Trophoblast cell (in vitro differentiated cells and primary cell): ENCODE measurements around the gene UBE2G1.

Source experiments
- DNase-seq, 2 donors: peaks; one replicate each; pipeline ENCODE4 v3.0.0-alpha.2; 2016
- H2AFZ ChIP-seq: 2 replicates; pipeline ENCODE4 v1.6.1; 2013; ENCODE audit warnings: low read length, moderate library complexity, mild to moderate bottlenecking; ENCODE audit not compliant: insufficient read depth, poor library complexity
- H2AK5ac ChIP-seq: 2 replicates; pipeline ENCODE4 v1.6.1; 2013; ENCODE audit warnings: mild to moderate bottlenecking, low read length
- H2BK120ac ChIP-seq: 2 replicates; pipeline ENCODE4 v1.6.1; 2013; ENCODE audit warnings: low read length, mild to moderate bottlenecking, moderate library complexity; ENCODE audit not compliant: insufficient read depth, poor library complexity
- H2BK12ac ChIP-seq: 2 replicates; pipeline ENCODE4 v1.6.1; 2013; ENCODE audit warnings: mild to moderate bottlenecking, low read length, moderate library complexity
- H2BK5ac ChIP-seq: 2 replicates; pipeline ENCODE4 v1.6.1; 2013; ENCODE audit warnings: low read length, low read depth, moderate library complexity, mild to moderate bottlenecking; ENCODE audit not compliant: poor library complexity
- H3K14ac ChIP-seq: 2 replicates; pipeline ENCODE4 v1.6.1; 2013; ENCODE audit warnings: mild to moderate bottlenecking, low read length
- H3K18ac ChIP-seq: 2 replicates; pipeline ENCODE4 v1.6.1; 2013; ENCODE audit warnings: mild to moderate bottlenecking, low read length
- H3K23ac ChIP-seq: 2 replicates; pipeline ENCODE4 v1.6.1; 2013; ENCODE audit warnings: low read length
- H3K27ac ChIP-seq: 2 replicates; pipeline ENCODE4 v1.5.1; 2013; ENCODE audit warnings: low read depth, mild to moderate bottlenecking, inconsistent platforms, low read length, moderate library complexity
- H3K27me3 ChIP-seq: 2 replicates; pipeline ENCODE4 v1.6.1; 2013; ENCODE audit warnings: inconsistent platforms, mild to moderate bottlenecking, low read length, moderate library complexity; ENCODE audit not compliant: insufficient read depth
- H3K36me3 ChIP-seq, 2 experiments: 1 replicate in 1 of 2; 2 replicates in 1 of 2; pipeline ENCODE4 v1.6.1; 2013; ENCODE audit warnings: low read length in 2 of 2, mild to moderate bottlenecking in 2 of 2, moderate library complexity in 1 of 2; ENCODE audit not compliant: insufficient read depth in 2 of 2, control insufficient read depth in 1 of 2
- H3K4ac ChIP-seq: 2 replicates; pipeline ENCODE4 v1.6.1; 2013; ENCODE audit warnings: low read depth, mild to moderate bottlenecking, low read length, moderate library complexity
- H3K4me1 ChIP-seq, 2 experiments: 1 replicate in 1 of 2; 2 replicates in 1 of 2; pipeline ENCODE4 v1.6.1; 2013; ENCODE audit warnings: low read length in 2 of 2, mild to moderate bottlenecking in 2 of 2, moderate library complexity in 1 of 2; ENCODE audit not compliant: insufficient read depth in 2 of 2, control insufficient read depth in 1 of 2
- H3K4me2 ChIP-seq: 2 replicates; pipeline ENCODE4 v1.6.1; 2013; ENCODE audit warnings: inconsistent platforms, mild to moderate bottlenecking, low read length, moderate library complexity
- H3K4me3 ChIP-seq: 2 replicates; pipeline ENCODE4 v1.5.1; 2013; ENCODE audit warnings: mild to moderate bottlenecking, low read depth, low read length, inconsistent platforms
- H3K79me1 ChIP-seq: one replicate; pipeline ENCODE4 v1.6.1; 2013; ENCODE audit warnings: low read length
- H3K79me2 ChIP-seq: 2 replicates; pipeline ENCODE4 v1.6.1; 2013; ENCODE audit warnings: low read length, mild to moderate bottlenecking; ENCODE audit not compliant: control insufficient read depth, insufficient read depth, poor library complexity
- H3K9ac ChIP-seq: 2 replicates; pipeline ENCODE4 v1.6.1; 2013; ENCODE audit warnings: mild to moderate bottlenecking, low read length
- H3K9me3 ChIP-seq: 2 replicates; pipeline ENCODE4 v1.6.1; 2013; ENCODE audit warnings: low read depth, mild to moderate bottlenecking, control low read depth, inconsistent platforms, low read length; ENCODE audit not compliant: insufficient read depth
- H4K12ac ChIP-seq: 2 replicates; pipeline ENCODE4 v1.6.1; 2013; ENCODE audit warnings: low read depth, mild to moderate bottlenecking, low read length, moderate library complexity
- H4K8ac ChIP-seq: 2 replicates; pipeline ENCODE4 v1.6.1; 2013; ENCODE audit warnings: low read depth, mild to moderate bottlenecking, low read length, moderate library complexity
- H4K91ac ChIP-seq: one replicate; pipeline ENCODE4 v1.6.1; 2013; ENCODE audit warnings: low read depth, mild to moderate bottlenecking, low read length, moderate library complexity
- WGBS: extraction: QIAGEN DNeasy Blood & Tissue Kit; methylation state at CpG from one replicate; pipeline ENCODE4 v1.1.7; 2013; ENCODE audit warnings: missing lambda C conversion rate; ENCODE audit not compliant: insufficient read length, insufficient coverage; ENCODE audit errors: extremely low coverage; 5-methylcytosine and 5-hydroxymethylcytosine counted together

UBE2G1 gene

DNA sequence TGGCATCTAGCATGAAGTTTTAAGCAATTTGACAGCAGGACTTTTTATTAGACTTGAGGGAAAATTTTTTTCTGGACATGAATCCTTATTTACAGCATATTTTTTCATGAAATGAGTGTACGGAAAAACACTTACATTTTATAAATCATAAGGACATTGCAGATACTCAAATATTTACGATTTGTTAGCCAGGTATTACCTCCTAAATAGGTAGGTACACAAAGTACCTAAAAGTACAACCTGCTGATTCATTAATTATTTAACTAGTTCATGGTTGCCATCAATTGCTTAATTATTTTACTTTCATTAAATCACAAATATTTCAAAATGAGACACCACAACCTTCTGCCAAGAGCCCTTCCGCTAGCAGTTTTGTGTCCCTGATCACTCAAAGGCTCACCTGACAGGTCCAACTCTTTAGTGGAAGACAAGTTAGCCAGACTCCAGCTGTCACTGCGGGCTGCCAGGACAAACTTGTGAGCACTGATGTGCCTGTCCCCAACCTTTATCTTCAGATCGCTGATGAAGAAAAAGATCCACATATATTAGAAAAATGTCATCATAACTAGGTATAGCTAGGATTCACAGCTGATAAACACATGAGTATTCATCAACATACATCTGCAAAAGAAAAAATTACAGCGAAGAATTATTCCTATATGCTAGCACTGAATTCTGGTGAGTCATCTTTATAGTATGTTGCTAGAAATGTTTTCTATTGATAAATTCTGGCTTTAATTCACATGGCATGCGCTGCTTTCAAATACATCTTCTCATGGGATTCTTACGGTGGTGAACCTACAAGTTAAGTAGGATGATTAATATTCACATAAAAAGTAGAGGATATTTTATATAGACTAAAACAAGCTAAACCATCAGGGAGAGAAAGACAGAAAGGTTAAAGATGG, 130.8 kb downstream of the UBE2G1 start:
- H4K91ac ChIP-seq = peak overlapping the region; percentile 62
- H3K14ac ChIP-seq = no peak overlapping the region
- H2BK12ac ChIP-seq = peak overlapping the region; percentile 75
- no peak overlapping the region for H3K4ac ChIP-seq
- H3K23ac ChIP-seq = no peak overlapping the region
- no peak overlapping the region for H3K4me2 ChIP-seq
- H4K8ac ChIP-seq = no peak overlapping the region
- H3K4me1 ChIP-seq = peaks cover 6 to 14% of the 10 kb centered on the region in 2 experiments
- no peaks in the 10 kb centered on the region for H3K79me2 ChIP-seq
- no peak overlapping the region for H2BK120ac ChIP-seq
- H2AFZ ChIP-seq = no peak overlapping the region
- H3K9me3 ChIP-seq = no peaks in the 10 kb centered on the region
- H4K12ac ChIP-seq = no peak overlapping the region
- no CpG with 5 or more reads among the region's 8 CpGs for WGBS
- peak overlapping the region; percentile 48 for H2BK5ac ChIP-seq
- H3K79me1 ChIP-seq = peaks cover 10% of the 10 kb centered on the region
- peaks cover 12 to 13% of the 10 kb centered on the region in 2 experiments for H3K36me3 ChIP-seq
- no peak overlapping the region for H3K4me3 ChIP-seq
- no peak overlapping the region for H3K9ac ChIP-seq
- H3K18ac ChIP-seq = no peak overlapping the region
- H3K27ac ChIP-seq = no peak overlapping the region
- DNase-seq = no peak
- H2AK5ac ChIP-seq = no peak overlapping the region
- H3K27me3 ChIP-seq = no peaks in the 10 kb centered on the region

GRCh38 chr17:4234401-4234800, 132.1 kb downstream of the UBE2G1 start:
- Histone ChIP-seq H2BK12ac (no peak overlapping the region), H3K36me3 (peaks cover 6 to 9% of the 10 kb centered on the region in 2 experiments)

DNA sequence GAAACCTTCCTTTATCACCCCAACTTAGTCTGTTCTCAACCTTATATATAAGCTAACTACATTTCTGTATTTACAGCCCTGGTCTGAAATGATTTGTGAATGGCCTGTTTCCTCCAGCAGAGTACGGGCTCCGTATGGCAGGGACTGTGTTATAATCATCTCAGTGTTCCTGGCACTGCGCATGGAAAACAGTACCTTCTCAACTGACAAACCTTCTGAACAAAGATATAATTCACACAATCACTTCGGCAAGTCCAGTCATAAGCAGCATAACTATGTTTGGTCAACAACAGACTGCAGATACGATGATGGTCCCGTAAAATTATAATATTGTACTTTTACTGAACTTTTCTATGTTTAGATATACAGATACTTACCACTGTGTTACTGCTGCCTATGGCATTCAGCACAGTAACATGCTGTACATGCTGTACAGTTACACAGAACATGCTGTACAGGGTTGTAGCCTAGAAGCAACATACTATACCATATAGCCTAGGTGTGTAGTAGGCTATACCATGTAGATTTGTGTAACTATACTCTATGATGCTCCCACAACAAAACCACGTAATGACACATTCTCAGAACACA, 132.7 kb downstream of the UBE2G1 start:
- no peaks in the 10 kb centered on the region for H3K9me3 ChIP-seq
- no CpG with 5 or more reads among the region's 7 CpGs for WGBS
- no peak for DNase-seq

More at GRCh38 chr17:4234401-4234800, 132.1 kb downstream of the UBE2G1 start:
- H3K27ac ChIP-seq = no peak overlapping the region
- H3K4ac ChIP-seq = no peak overlapping the region
- H3K4me2 ChIP-seq = no peak overlapping the region
- no peak overlapping the region for H2BK5ac ChIP-seq
- H3K23ac ChIP-seq = no peak overlapping the region
- H4K8ac ChIP-seq = no peak overlapping the region
- H4K91ac ChIP-seq = no peak overlapping the region
- H2BK120ac ChIP-seq = no peak overlapping the region
- no peak overlapping the region for H3K18ac ChIP-seq
- no peak for DNase-seq
- H3K79me1 ChIP-seq = peaks cover 13% of the 10 kb centered on the region
- H3K4me1 ChIP-seq = peaks cover 9 to 18% of the 10 kb centered on the region in 2 experiments
- no peak overlapping the region for H4K12ac ChIP-seq
- no peaks in the 10 kb centered on the region for H3K9me3 ChIP-seq
- H3K4me3 ChIP-seq = no peak overlapping the region
- H2AFZ ChIP-seq = no peak overlapping the region
- H2AK5ac ChIP-seq = no peak overlapping the region
- H3K27me3 ChIP-seq = no peaks in the 10 kb centered on the region
- no peak overlapping the region for H3K9ac ChIP-seq
- H3K14ac ChIP-seq = no peak overlapping the region
- H3K79me2 ChIP-seq = no peaks in the 10 kb centered on the region

DNA sequence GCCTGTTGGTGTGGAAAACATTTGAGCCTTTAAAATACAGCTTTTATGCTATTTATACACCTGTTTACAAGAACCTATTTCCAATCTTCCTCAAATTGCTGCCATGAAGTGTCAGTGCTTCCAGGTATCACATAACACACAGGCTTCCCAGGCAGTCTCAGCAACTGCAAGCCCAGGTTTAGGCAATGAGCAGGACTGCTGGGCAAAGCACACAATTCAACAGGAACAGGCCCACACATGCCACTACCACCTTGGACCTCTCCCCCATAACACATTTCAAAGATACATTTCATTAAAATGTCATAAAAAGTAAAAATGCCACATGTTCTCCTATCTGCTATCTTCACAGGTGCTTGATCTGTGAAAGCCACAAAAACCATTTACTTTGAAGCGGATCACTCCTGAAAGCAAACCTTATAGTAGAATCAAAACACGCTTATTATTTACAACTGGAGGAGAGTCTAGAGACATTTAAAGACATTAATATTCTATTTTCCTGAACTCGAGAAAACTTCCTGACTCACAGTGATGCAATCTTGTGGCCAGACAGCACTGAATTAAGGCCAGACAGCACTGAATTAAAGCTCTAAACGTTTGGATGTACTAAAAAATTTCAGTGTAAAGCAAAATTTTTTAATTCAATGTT, 134.2 kb downstream of the UBE2G1 start:
- H3K9ac ChIP-seq = no peak overlapping the region
- no peak for DNase-seq
- H3K27me3 ChIP-seq = no peaks in the 10 kb centered on the region
- H3K4me1 ChIP-seq = peaks cover 15 to 18% of the 10 kb centered on the region in 2 experiments
- H4K12ac ChIP-seq = no peak overlapping the region
- H3K14ac ChIP-seq = no peak overlapping the region
- H2BK120ac ChIP-seq = peak overlapping the region; percentile 4
- no peak overlapping the region for H3K18ac ChIP-seq
- no peaks in the 10 kb centered on the region for H3K9me3 ChIP-seq
- no peak overlapping the region for H3K4me2 ChIP-seq
- peaks cover 4 to 6% of the 10 kb centered on the region in 2 experiments for H3K36me3 ChIP-seq
- no peak overlapping the region for H2BK5ac ChIP-seq
- H3K79me1 ChIP-seq = peaks cover 17% of the 10 kb centered on the region
- peak overlapping the region; percentile 3 for H4K8ac ChIP-seq
- no peak overlapping the region for H3K4ac ChIP-seq
- no peak overlapping the region for H2AFZ ChIP-seq
- no peak overlapping the region for H3K4me3 ChIP-seq
- no peak overlapping the region for H2BK12ac ChIP-seq
- H2AK5ac ChIP-seq = no peak overlapping the region
- peak overlapping the region; percentile 16 for H3K27ac ChIP-seq
- no peaks in the 10 kb centered on the region for H3K79me2 ChIP-seq
- H4K91ac ChIP-seq = no peak overlapping the region
- H3K23ac ChIP-seq = no peak overlapping the region
- no CpG with 5 or more reads among the region's 4 CpGs for WGBS

More for the DNA sequence above, 132.7 kb downstream of the UBE2G1 start:
- peaks cover 15% of the 10 kb centered on the region for H3K79me1 ChIP-seq
- H2BK5ac ChIP-seq = no peak overlapping the region
- H3K27ac ChIP-seq = no peak overlapping the region
- H3K4me1 ChIP-seq = peaks cover 11 to 18% of the 10 kb centered on the region in 2 experiments
- H3K4me3 ChIP-seq = no peak overlapping the region
- no peak overlapping the region for H4K91ac ChIP-seq
- H3K36me3 ChIP-seq = peaks cover 6 to 7% of the 10 kb centered on the region in 2 experiments
- no peak overlapping the region for H3K18ac ChIP-seq
- no peak overlapping the region for H2BK12ac ChIP-seq
- H4K8ac ChIP-seq = no peak overlapping the region
- H3K4ac ChIP-seq = no peak overlapping the region
- H3K9ac ChIP-seq = no peak overlapping the region
- H3K27me3 ChIP-seq = no peaks in the 10 kb centered on the region
- H2BK120ac ChIP-seq = no peak overlapping the region
- no peak overlapping the region for H2AFZ ChIP-seq
- no peak overlapping the region for H3K4me2 ChIP-seq
- no peak overlapping the region for H3K23ac ChIP-seq
- H3K79me2 ChIP-seq = no peaks in the 10 kb centered on the region
- no peak overlapping the region for H2AK5ac ChIP-seq
- H4K12ac ChIP-seq = no peak overlapping the region
- H3K14ac ChIP-seq = no peak overlapping the region
